Measurements from ENCODE around the gene EIF3K. TPM values are rescaled to one million over a fixed set of nuclear protein-coding genes. Genes with fewer than 3 reads are reported as not detected.
A peak's percentile ranks its signal among the peaks of the same experiment; 100 is the strongest.

Gene EIF3K
- total RNA-seq, 4 donors from 2014 or later: 417 to 543 (median 453) TPM

DNA sequence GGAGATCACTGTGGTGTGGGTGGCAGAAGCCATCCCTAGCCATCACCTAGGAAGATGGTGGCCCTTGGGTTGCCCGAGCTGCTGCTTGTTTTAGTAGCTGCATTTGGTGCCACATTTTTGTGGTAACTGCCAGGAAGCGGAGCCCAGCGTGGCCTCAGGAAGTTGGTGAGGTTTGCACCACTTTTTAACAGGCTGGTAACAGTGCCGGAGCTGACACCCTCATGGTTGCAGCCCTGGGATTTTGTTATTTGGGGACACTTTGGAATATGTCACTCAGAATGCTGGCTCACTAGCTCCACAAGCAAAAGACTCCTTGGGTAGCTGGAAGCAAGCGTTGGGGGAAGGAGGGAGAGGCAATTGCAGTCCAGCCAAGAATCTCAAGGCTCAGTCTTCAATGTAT is 50.6 kb downstream of the EIF3K start:
- no peak for TF ChIP-seq POLR2A (IDR thresholded peaks at IDR 0.05)
- no peak for TF ChIP-seq CTCF (IDR thresholded peaks at IDR 0.05)
- no peak overlapping the region for H3K4me3 ChIP-seq (ENCODE audit: low read depth, poor library complexity, severe bottlenecking)
- 30 to 51% methylated on average over 5 of the region's 5 CpGs for WGBS, 2 donors
- intact Hi-C loops (cut with DNase I; ENCODE audit: low total_unique reads): no loop called here
- DNase-seq (ENCODE audit: low spot score in 2 of 2): no peak

DNA sequence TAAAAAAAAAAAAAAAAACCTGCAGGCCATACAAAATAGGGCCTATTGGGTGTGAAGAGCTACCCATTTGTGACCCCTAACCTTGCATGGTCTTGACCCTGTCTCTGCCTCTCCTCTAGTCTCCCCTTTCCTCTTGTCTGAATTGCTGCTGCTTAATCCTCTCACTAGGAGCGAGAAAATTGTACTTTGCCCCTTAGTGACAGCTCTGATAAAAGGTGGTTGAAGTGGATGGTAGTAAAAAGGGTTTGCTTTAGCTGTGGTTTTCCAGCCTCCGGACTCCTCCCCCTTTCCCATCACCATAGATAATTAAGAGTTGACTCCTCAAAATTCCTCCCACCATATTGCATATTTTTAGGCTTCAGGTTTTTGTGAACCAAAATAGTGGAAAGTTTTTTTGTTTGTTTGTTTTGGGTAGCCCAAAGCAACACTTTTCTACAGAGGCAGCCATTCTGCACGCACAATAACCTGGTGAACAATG is 52.0 kb downstream of the EIF3K start:
- TF ChIP-seq POLR2A (IDR thresholded peaks at IDR 0.05) (no peak), CTCF (IDR thresholded peaks at IDR 0.05) (no peak)
- no peak overlapping the region for H3K4me3 ChIP-seq (ENCODE audit: low read depth, poor library complexity, severe bottlenecking)
- 49 to 52% methylated on average over 3 of the region's 3 CpGs for WGBS, 2 donors
- intact Hi-C loops (cut with DNase I; ENCODE audit: low total_unique reads): loop anchor here (5.0 kb wide), 1 partner anchor 1546 kb away; the partner anchor contains the start of gene TTC9B
- no peak for DNase-seq (ENCODE audit: low spot score in 2 of 2)

DNA sequence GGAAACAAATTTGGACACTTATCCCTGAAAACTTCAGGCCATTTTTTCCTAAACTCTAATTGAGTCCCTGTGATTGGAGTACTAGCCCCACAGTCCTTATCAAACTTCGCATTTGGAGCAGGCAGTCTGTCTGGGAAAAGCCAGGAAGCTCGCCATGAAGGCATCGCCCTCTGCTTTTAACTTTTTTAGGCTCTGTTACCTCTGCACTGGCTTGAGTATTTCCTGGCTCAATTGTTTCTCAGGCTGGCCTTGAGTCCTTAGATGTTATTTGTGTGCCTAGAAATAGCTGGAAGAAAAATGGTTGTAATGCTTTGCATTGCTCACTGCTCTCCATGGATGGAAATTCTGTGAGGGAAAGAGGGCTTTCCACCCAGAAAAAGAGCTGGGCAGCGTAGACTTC is 52.7 kb downstream of the EIF3K start:
- WGBS, 2 donors: 54 to 63% methylated on average over 4 of the region's 4 CpGs
- TF ChIP-seq CTCF (IDR thresholded peaks at IDR 0.05): no peak
- no peak for DNase-seq (ENCODE audit: low spot score in 2 of 2)
- intact Hi-C loops (cut with DNase I; ENCODE audit: low total_unique reads): loop anchor here (5.0 kb wide), 1 partner anchor 1546 kb away; the partner anchor contains the start of gene TTC9B
- no peak overlapping the region for H3K4me3 ChIP-seq (ENCODE audit: low read depth, poor library complexity, severe bottlenecking)

GRCh38 chr19:38673030-38673429 is 54.0 kb downstream of the EIF3K start:
- H3K4me3 ChIP-seq (ENCODE audit: low read depth, poor library complexity, severe bottlenecking): no peak overlapping the region
- intact Hi-C loops (cut with DNase I; ENCODE audit: low total_unique reads): loop anchor here (5.0 kb wide), 1 partner anchor 1544 kb away; the partner anchor contains the start of gene TTC9B
- WGBS, 2 donors: 87 to 88% methylated on average over 4 of the region's 4 CpGs
- DNase-seq (ENCODE audit: low spot score in 2 of 2): no peak
- no peak for TF ChIP-seq CTCF (IDR thresholded peaks at IDR 0.05)
- no peak for TF ChIP-seq POLR2A (IDR thresholded peaks at IDR 0.05)

GRCh38 chr19:38674388-38675171 is 55.6 kb downstream of the EIF3K start:
- TF ChIP-seq CTCF (IDR thresholded peaks at IDR 0.05) (no peak), POLR2A (IDR thresholded peaks at IDR 0.05) (no peak)
- no peak overlapping the region for H3K4me3 ChIP-seq (ENCODE audit: low read depth, poor library complexity, severe bottlenecking)
- 41 to 45% methylated on average over 16 of the region's 16 CpGs for WGBS, 2 donors
- intact Hi-C loops (cut with DNase I; ENCODE audit: low total_unique reads): loop anchor here (5.0 kb wide), 1 partner anchor 1543 kb away; the partner anchor contains the start of gene TTC9B
- peak in 1 of 2 donors; percentile 63 for DNase-seq (ENCODE audit: low spot score in 2 of 2)
